Measurements from ENCODE around the gene FOXJ1. TPM values are rescaled to one million over a fixed set of nuclear protein-coding genes. Genes with fewer than 3 reads are reported as not detected.

The FOXJ1 gene
- total and polyA plus RNA-seq, 2 experiments from 2014 or later, result not detected

DNA sequence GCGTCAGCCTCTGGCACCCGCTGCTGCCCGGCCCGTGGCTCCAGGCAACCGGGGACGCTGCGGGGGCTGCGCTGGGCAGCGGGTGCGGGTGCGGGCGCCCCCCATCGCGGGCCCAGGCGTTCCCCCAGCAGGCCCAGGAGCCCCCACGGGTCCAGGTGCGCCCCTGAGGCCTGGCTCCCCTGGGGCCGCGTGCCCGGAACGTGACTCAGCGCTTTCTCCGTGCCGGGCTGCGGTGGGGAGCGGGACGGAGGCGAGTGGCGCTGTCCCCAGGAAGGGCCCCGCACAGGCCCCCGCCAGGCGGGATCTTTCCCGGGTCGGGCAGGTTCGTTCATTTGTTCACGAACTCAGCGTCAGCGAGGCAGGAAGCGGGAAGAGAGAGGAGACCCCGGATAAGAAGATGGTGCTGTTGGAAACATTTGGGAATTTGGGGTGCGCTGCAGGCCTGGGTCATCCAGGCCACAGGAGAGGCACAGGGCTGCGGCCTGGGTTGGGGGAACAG is 19.1 kb downstream of the FOXJ1 start:
- peak overlapping the region; percentile 47; the same call in 1 of the 2 replicates for H3K4me3 ChIP-seq
- no peaks in the 10 kb centered on the region for H3K9me3 ChIP-seq (ENCODE audit: low read depth)
- TF ChIP-seq EZH2phosphoT487 (IDR thresholded peaks at IDR 0.05; ENCODE audit: insufficient read depth, low read depth), result no peak
- TF ChIP-seq EZH2 (IDR thresholded peaks at IDR 0.05; ENCODE audit: insufficient read depth, poor library complexity, severe bottlenecking), result no peak
- no peaks in the 10 kb centered on the region for H4K20me1 ChIP-seq (ENCODE audit: insufficient read depth)
- peak; percentile 36 for DNase-seq
- no peaks in the 10 kb centered on the region for H3K36me3 ChIP-seq (ENCODE audit: low read depth)
- H3K79me2 ChIP-seq (ENCODE audit: insufficient read depth), result no peaks in the 10 kb centered on the region
- H3F3A ChIP-seq (ENCODE audit: insufficient read depth), result no peaks in the 10 kb centered on the region
- no peaks in the 10 kb centered on the region for H3K4me1 ChIP-seq (ENCODE audit: insufficient read depth)
- in situ Hi-C loops (cut with MboI), result loop anchor here (5.0 kb wide), 1 partner anchor 165 kb away; no protein-coding TSS in a partner anchor
- H3K4me2 ChIP-seq (ENCODE audit: unreplicated experiment), result peak overlapping the region; percentile 74
- H3K27ac ChIP-seq, result no peak overlapping the region
- H3K9me2 ChIP-seq (ENCODE audit: insufficient read depth), result no peaks in the 10 kb centered on the region
- H3K9ac ChIP-seq, result peak overlapping the region; percentile 81
- WGBS, 2 experiments (ENCODE audit: low coverage in 1 of 2, low lambda C conversion rate in 2 of 2, missing lambda C conversion rate in 2 of 2), result 38 to 42% methylated on average over 31 to 39 of the region's 42 CpGs
- H3K27me3 ChIP-seq (replicated peaks; ENCODE audit: insufficient read depth), result no peaks in the 10 kb centered on the region
- peak overlapping the region; percentile 96 for H2AFZ ChIP-seq

DNA sequence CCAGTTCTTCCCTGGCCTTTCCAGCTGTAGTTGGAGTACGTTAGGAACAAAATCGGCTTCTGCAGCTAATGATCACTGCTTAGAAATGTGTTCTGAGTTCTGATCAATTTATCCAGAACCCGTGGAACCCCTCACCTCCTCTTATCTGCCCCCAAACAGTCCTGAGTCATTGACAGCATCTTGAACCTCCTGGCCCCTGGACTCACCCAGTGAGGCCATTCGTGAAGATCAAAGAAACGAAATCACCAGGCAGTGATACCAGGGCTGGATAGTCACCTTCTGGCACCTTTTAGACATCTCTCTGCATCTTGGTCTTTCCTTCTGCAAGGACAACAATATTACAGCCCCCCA is 20.4 kb downstream of the FOXJ1 start:
- H3K9me2 ChIP-seq (ENCODE audit: insufficient read depth), result no peaks in the 10 kb centered on the region
- no peak overlapping the region for H3K9ac ChIP-seq
- no peaks in the 10 kb centered on the region for H3K27me3 ChIP-seq (replicated peaks; ENCODE audit: insufficient read depth)
- H3K36me3 ChIP-seq (ENCODE audit: low read depth), result no peaks in the 10 kb centered on the region
- H3K79me2 ChIP-seq (ENCODE audit: insufficient read depth), result no peaks in the 10 kb centered on the region
- no peak overlapping the region for H3K4me3 ChIP-seq
- TF ChIP-seq EZH2phosphoT487 (IDR thresholded peaks at IDR 0.05; ENCODE audit: insufficient read depth, low read depth) (no peak), EZH2 (IDR thresholded peaks at IDR 0.05; ENCODE audit: insufficient read depth, poor library complexity, severe bottlenecking) (no peak)
- no peaks in the 10 kb centered on the region for H3K4me1 ChIP-seq (ENCODE audit: insufficient read depth)
- no peaks in the 10 kb centered on the region for H4K20me1 ChIP-seq (ENCODE audit: insufficient read depth)
- no peaks in the 10 kb centered on the region for H3F3A ChIP-seq (ENCODE audit: insufficient read depth)
- in situ Hi-C loops (cut with MboI), result loop anchor here (5.0 kb wide), 1 partner anchor 167 kb away; no protein-coding TSS in a partner anchor
- H3K27ac ChIP-seq, result no peak overlapping the region
- H3K4me2 ChIP-seq (ENCODE audit: unreplicated experiment), result no peak overlapping the region
- 86 to 87% methylated on average over 5 of the region's 5 CpGs for WGBS, 2 experiments (ENCODE audit: low coverage in 1 of 2, low lambda C conversion rate in 2 of 2, missing lambda C conversion rate in 2 of 2)
- H2AFZ ChIP-seq, result no peak overlapping the region
- no peak for DNase-seq
- H3K9me3 ChIP-seq (ENCODE audit: low read depth), result no peaks in the 10 kb centered on the region

DNA sequence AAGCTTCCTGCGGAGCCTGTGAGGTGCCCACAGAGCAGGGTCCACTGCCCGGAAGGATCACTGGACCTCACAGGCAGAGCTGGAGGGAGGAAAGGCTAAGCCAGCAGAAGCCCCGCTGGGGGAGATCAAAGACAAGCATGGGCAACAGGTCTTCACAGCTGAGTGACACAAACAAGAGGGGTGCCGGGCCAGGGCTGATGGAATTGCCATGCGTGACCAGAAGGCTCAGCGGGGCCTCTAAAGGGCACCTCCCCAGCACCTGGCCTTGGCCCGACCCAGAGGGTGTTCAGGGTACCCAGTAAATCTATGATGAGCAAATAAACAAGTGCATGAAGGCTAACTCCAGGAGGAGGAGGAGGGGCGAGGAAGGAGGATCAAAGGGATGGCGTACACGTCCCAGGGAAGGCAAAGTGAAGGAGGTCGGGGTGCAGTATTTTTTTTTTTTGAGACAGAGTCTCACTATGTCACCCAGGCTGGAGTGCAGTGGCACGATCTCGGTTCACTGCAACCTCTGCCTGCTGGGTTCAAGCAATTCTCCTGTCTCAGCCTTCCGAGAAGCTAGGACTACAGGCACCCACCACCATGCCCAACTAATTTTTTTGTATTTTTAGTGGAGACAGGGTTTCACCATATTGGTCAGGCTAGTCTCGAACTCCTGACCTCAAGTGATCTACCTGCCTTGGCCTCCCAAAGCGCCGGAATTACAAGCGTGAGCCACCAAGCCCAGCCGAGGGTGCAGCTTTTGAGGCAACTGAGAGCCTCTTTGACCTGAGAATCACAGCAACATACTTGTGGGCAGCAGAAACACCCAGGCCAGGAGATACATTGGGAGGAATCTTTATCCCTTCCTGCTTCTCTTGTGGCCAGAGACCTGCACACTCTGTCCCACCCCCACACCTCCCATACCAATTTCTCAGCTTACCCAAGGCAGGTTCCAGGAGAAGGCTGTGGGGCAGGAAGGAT is 21.4 kb downstream of the FOXJ1 start:
- Histone ChIP-seq H3K9ac (no peak overlapping the region), H3K79me2 (ENCODE audit: insufficient read depth) (no peaks in the 10 kb centered on the region), H3K9me3 (ENCODE audit: low read depth) (no peaks in the 10 kb centered on the region), H2AFZ (no peak overlapping the region), H3K4me3 (no peak overlapping the region), H3K36me3 (ENCODE audit: low read depth) (no peaks in the 10 kb centered on the region), H3K27ac (no peak overlapping the region), H4K20me1 (ENCODE audit: insufficient read depth) (no peaks in the 10 kb centered on the region), H3K4me2 (ENCODE audit: unreplicated experiment) (no peak overlapping the region), H3F3A (ENCODE audit: insufficient read depth) (no peaks in the 10 kb centered on the region), H3K9me2 (ENCODE audit: insufficient read depth) (no peaks in the 10 kb centered on the region), H3K27me3 (replicated peaks; ENCODE audit: insufficient read depth) (no peaks in the 10 kb centered on the region), H3K4me1 (ENCODE audit: insufficient read depth) (no peaks in the 10 kb centered on the region)
- no peak for DNase-seq
- in situ Hi-C loops (cut with MboI), result loop anchor here (5.0 kb wide), 1 partner anchor 168 kb away; no protein-coding TSS in a partner anchor
- 81 to 85% methylated on average over 18 to 19 of the region's 19 CpGs for WGBS, 2 experiments (ENCODE audit: low coverage in 1 of 2, low lambda C conversion rate in 2 of 2, missing lambda C conversion rate in 2 of 2)
- TF ChIP-seq EZH2phosphoT487 (IDR thresholded peaks at IDR 0.05; ENCODE audit: insufficient read depth, low read depth) (no peak), EZH2 (IDR thresholded peaks at IDR 0.05; ENCODE audit: insufficient read depth, poor library complexity, severe bottlenecking) (no peak)

DNA sequence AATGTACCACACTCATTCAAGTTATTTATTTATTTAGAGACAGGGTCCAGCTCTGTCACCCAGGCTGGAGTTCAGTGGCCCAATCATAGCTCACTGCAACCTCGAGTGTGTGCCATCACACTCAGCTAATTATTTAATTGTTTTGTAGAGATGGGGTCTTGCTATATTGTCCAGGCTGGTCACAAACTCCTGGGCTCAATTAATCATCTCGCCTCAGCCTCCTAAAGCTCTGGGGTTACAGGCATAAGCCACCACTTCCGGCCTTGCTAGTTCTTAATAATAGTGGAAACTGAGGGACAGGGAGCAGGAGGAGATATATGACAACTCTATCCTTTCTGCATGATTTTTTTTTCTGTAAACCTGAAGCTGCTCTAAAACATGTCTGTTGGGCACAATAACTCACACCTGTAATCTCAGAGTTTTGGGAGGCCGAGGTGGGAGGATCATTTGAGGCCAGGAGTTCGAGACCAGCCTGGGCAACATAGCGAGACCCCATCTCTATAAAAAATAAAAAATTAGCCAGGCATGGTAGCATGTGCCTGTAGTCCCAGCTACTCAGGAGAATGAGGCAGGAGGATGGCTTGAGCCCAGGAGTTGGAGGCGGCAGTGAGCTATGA is 25.8 kb downstream of the FOXJ1 start:
- DNase-seq, result no peak
- H3K9ac ChIP-seq, result no peak overlapping the region
- H3K36me3 ChIP-seq (ENCODE audit: low read depth), result no peaks in the 10 kb centered on the region
- H3K4me2 ChIP-seq (ENCODE audit: unreplicated experiment), result no peak overlapping the region
- no peaks in the 10 kb centered on the region for H3K27me3 ChIP-seq (replicated peaks; ENCODE audit: insufficient read depth)
- H3K4me3 ChIP-seq, result no peak overlapping the region
- no peaks in the 10 kb centered on the region for H4K20me1 ChIP-seq (ENCODE audit: insufficient read depth)
- H3K27ac ChIP-seq, result no peak overlapping the region
- in situ Hi-C loops (cut with MboI), result no loop called here
- TF ChIP-seq EZH2 (IDR thresholded peaks at IDR 0.05; ENCODE audit: insufficient read depth, poor library complexity, severe bottlenecking) (no peak), EZH2phosphoT487 (IDR thresholded peaks at IDR 0.05; ENCODE audit: insufficient read depth, low read depth) (no peak)
- WGBS, 2 experiments (ENCODE audit: low coverage in 1 of 2, low lambda C conversion rate in 2 of 2, missing lambda C conversion rate in 2 of 2), result 68 to 73% methylated on average over 7 of the region's 7 CpGs
- H3K4me1 ChIP-seq (ENCODE audit: insufficient read depth), result no peaks in the 10 kb centered on the region
- no peaks in the 10 kb centered on the region for H3F3A ChIP-seq (ENCODE audit: insufficient read depth)
- H3K9me2 ChIP-seq (ENCODE audit: insufficient read depth), result no peaks in the 10 kb centered on the region
- H3K9me3 ChIP-seq (ENCODE audit: low read depth), result no peaks in the 10 kb centered on the region
- no peak overlapping the region for H2AFZ ChIP-seq
- H3K79me2 ChIP-seq (ENCODE audit: insufficient read depth), result no peaks in the 10 kb centered on the region

Measured in GM23248 (cell line).